HG02798 (cell line): ENCODE measurements around the gene ERCC3.

Source experiments
- ATAC-seq: cut with Tn5 transposase; IDR thresholded peaks from one replicate; pipeline ENCODE4 v1.9.1; 2021; ENCODE audit warnings: mild to moderate bottlenecking; ENCODE audit not compliant: unreplicated experiment, poor library complexity

ERCC3 gene

GRCh38 chr2:127293748-127294562 is at the start of gene ERCC3:
ERCC3 (minus strand) TSS chr2:127294144; CDS start chr2:127294081, 63 bp downstream.
- peak; percentile 100 for ATAC-seq

GRCh38 chr2:127343277-127343676 is 49.3 kb upstream of the ERCC3 start:
- ATAC-seq, result no peak

GRCh38 chr2:127342101-127342500 is 48.2 kb upstream of the ERCC3 start:
- peak; percentile 59 for ATAC-seq

DNA sequence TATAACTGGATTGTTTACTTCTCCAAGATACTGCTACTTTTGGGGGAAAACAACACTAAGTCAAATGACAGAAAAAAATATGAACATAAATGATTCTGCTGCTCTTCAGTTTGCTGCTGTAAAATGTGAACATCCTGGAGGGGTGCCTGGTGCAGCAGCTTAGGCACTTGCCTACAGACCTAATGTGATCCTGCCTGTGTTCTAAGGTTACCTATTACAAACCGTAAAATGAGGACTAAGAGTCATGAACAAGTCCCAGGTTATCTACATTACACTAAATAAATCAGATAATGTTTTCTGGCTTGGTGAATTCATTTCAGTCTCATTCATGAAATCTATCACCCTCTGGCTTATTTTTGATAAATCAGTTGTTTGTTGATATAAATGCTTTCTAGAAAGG is 38.4 kb upstream of the ERCC3 start:
- ATAC-seq, result no peak

GRCh38 chr2:127330753-127331152 is 36.8 kb upstream of the ERCC3 start:
- peak; percentile 85 for ATAC-seq

- no peak for ATAC-seq
Measured at GRCh38 chr2:127326289-127326945, 32.5 kb upstream of the ERCC3 start.

DNA sequence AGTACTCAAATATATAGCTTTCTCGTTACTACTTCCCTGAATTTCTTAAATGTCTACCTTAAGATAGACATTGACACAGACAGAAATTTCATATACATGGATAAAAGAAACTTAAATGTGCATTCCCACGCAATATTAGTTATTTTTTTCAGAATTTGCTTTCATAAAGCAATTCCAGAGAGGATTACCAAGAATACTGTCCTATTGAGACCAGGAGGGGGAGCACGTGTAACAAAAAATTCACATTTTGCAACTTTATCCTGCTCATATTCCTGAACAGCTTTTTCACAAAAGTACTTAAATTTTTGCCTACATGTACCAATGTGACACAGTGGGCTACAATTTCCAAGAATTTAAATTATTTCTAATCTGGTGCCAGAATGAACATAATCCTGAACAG is 30.7 kb upstream of the ERCC3 start:
- no peak for ATAC-seq

GRCh38 chr2:127321303-127321702 is 27.4 kb upstream of the ERCC3 start:
- ATAC-seq, result no peak

- no peak for ATAC-seq
Measured at GRCh38 chr2:127320586-127321275, 26.8 kb upstream of the ERCC3 start.

- ATAC-seq, result no peak
Measured at GRCh38 chr2:127320067-127320466, 26.1 kb upstream of the ERCC3 start.

GRCh38 chr2:127314193-127314988 is 20.4 kb upstream of the ERCC3 start:
- ATAC-seq, result no peak

DNA sequence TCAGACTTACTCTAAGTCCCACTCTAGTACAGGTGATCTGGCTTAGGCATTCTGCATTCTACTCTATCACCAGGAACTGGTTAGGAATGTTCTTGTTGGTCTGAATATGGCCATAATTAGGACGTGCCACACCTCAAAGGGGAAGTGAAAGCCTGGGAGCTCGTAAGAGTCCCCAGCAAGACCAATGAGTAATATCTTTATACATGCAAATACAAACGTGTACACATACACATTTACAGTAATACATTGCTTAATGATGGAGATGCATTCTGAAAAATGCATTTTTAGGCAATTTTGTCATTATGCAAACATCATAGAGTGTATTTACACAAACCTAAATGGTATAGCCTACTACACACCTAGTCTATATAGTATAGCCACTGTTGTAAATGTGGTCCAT is 19.5 kb upstream of the ERCC3 start:
- ATAC-seq, result peak; percentile 96

- no peak for ATAC-seq
Measured at GRCh38 chr2:127310980-127311379, 17.0 kb upstream of the ERCC3 start.

DNA sequence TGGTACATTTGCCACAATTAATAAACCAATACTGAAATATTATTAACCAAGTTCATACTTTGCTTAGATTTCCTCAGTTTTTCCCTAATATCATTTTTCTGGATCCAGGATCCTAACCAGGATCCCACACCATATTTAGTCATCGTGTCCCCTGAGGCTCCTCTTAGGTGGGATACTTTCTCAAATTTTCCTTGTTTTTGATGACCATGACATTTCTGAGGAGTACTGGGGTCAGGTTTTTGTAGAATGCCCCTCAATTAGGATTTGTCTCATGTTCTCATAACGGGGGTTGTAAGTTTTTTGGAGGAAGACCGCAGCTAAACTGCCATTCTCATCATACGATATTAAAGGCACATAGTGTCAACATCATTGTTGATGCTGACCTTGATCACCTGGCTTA is 15.5 kb upstream of the ERCC3 start:
- no peak for ATAC-seq

DNA sequence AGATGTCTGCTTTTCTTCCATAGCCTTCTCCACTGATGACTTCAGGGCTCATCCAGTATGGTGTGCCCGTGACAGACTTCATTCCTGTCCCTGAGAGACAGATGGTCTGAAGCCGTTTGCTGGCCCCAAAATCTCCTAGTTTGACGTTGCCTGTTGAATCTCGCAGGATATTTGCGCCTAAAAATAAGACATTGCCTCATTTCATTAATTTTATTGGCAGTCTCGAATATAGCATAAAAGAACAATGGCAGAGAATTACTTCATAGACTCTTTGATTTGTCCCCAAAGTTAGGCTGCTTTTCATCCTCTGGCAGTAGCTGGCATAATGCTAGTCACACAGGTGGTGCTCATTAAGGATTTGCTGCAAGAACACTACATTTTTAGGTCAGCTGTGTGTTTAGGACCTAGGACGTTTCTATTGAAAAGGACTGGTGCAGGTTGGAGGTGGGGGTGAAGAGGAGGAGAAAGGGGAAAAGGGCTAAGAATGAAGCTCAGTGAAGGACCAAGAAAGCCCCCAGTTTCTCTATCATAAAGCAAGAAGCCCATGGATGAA is 14.7 kb upstream of the ERCC3 start:
- no peak for ATAC-seq

DNA sequence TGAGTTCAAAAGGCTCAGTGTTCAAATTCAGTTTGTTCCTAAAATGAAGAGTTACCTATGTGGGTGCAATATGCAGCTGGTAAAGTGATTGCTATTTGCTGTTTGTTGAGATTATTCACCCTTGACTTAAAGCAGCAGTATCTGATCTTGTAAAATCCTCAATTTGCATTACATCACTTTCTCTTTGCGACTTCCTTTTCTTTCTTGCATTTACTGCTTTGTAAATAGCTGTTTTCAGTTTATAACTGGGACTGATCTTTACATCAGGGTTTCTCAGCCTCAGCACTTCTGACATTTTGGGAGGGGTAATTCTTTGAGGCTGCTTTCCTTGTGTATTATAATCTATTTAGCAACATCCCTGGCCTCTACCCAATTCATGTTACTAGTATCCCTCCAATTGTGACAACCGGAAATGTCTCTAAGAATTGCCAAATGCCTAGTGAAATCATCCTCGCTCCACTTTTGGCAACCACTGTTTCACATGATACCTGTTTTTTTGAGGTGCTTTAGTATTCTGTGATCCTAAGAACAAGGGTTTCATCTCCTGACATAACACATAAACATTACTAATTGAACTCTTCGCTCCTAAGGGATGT is 12.1 kb upstream of the ERCC3 start:
- no peak for ATAC-seq

DNA sequence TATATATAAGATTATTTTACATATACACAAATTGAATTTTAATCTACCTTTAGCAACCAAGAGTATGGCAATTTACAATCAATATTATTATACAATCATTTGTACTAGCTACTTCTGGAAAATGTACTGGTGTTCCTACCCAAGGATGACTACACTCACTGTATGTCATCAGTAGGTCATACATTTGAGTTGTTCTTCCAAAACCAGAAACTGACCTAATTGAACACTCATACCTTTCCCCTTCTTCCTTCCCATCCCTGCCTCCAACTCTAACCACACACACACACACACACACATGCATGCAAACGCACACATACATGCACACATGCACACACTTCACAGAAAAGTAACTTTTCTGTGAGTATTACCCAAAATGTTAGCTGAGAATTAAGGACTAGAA is 8.2 kb upstream of the ERCC3 start:
- ATAC-seq, result no peak

DNA sequence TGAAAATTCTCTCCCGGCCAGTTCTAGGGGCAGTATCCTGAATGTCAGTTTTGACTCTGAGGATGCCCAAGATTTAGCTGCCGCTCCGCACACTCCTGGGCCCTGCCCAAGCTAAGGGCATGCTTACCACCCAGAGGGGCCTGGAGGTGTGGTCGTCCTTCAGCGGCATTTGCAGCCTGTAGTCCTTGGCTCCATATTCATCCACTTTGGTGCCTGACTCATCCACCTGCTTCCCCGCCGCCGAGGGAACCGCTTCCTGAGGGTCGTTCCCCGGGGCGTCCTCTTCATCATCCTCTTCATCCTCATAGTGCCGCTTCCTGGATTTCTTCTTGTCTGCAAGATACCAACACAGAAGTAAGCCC is 577 bp downstream of the ERCC3 start:
- ATAC-seq, result peak; percentile 2

- no peak for ATAC-seq
Measured at GRCh38 chr2:127288274-127288673, 5.7 kb downstream of the ERCC3 start.

- ATAC-seq, result no peak
Measured at GRCh38 chr2:127283275-127283674, 10.7 kb downstream of the ERCC3 start.
